ENCODE data around the gene APBA2. TPM values are rescaled to one million over a fixed set of nuclear protein-coding genes. Genes with fewer than 3 reads are reported as not detected.
A peak's percentile ranks its signal among the peaks of the same experiment; 100 is the strongest.
"Not testable (repeated sequence)": the region's sequence is repeated elsewhere in the genome, so short reads cannot be mapped to it uniquely, and the experiment has no call there.

The APBA2 gene
- total RNA-seq, 1 donor: 7.5 TPM

- DNase-seq (ENCODE audit: low read depth in 2 of 3, low spot score in 2 of 3): no peak
These were observed 108.5 kb downstream of the APBA2 start for GRCh38 chr15:28994142-28994830.

- DNase-seq (ENCODE audit: low read depth in 2 of 3, low spot score in 2 of 3): peak in 1 of 3 donors; percentile 59
These were observed 109.2 kb downstream of the APBA2 start for GRCh38 chr15:28994831-28995596.

- DNase-seq (ENCODE audit: low read depth in 2 of 3, low spot score in 2 of 3): no peak
These were observed 109.9 kb downstream of the APBA2 start for GRCh38 chr15:28995705-28996104.

- DNase-seq (ENCODE audit: low read depth in 2 of 3, low spot score in 2 of 3): no peak
These were observed 110.5 kb downstream of the APBA2 start for GRCh38 chr15:28996289-28996688.

GRCh38 chr15:28996953-28997352 lies 111.2 kb downstream of the APBA2 start:
- no peak for DNase-seq (ENCODE audit: low read depth in 2 of 3, low spot score in 2 of 3)

GRCh38 chr15:28997791-28998190 lies 112.0 kb downstream of the APBA2 start:
- no peak for DNase-seq (ENCODE audit: low read depth in 2 of 3, low spot score in 2 of 3)

GRCh38 chr15:28998511-28998910 lies 112.7 kb downstream of the APBA2 start:
- DNase-seq (ENCODE audit: low read depth in 2 of 3, low spot score in 2 of 3): no peak

- DNase-seq (ENCODE audit: low read depth in 2 of 3, low spot score in 2 of 3): no peak
These were observed 117.5 kb downstream of the APBA2 start for GRCh38 chr15:29003191-29003839.

- DNase-seq (ENCODE audit: low read depth in 2 of 3, low spot score in 2 of 3): no peak
These were observed 118.1 kb downstream of the APBA2 start for GRCh38 chr15:29003840-29004233.

- no peak for DNase-seq (ENCODE audit: low read depth in 2 of 3, low spot score in 2 of 3)
These were observed 120.2 kb downstream of the APBA2 start for GRCh38 chr15:29005931-29006330.

- DNase-seq (ENCODE audit: low read depth in 2 of 3, low spot score in 2 of 3): no peak
These were observed 123.1 kb downstream of the APBA2 start for GRCh38 chr15:29008846-29009245.

GRCh38 chr15:29012097-29012496 lies 126.3 kb downstream of the APBA2 start:
- DNase-seq (ENCODE audit: low read depth in 2 of 3, low spot score in 2 of 3): no peak

- DNase-seq (ENCODE audit: low read depth in 2 of 3, low spot score in 2 of 3): no peak
These were observed 128.7 kb downstream of the APBA2 start for GRCh38 chr15:29014493-29014892.

- DNase-seq (ENCODE audit: low read depth in 2 of 3, low spot score in 2 of 3): no peak
These were observed 130.7 kb downstream of the APBA2 start for GRCh38 chr15:29016518-29016917.

- no peak for DNase-seq (ENCODE audit: low read depth in 2 of 3, low spot score in 2 of 3)
These were observed 132.5 kb downstream of the APBA2 start for GRCh38 chr15:29018120-29018805.

- no peak for DNase-seq (ENCODE audit: low read depth in 2 of 3, low spot score in 2 of 3)
These were observed 133.5 kb downstream of the APBA2 start for GRCh38 chr15:29018995-29019976.

- no peak for DNase-seq (ENCODE audit: low read depth in 2 of 3, low spot score in 2 of 3)
These were observed 136.1 kb downstream of the APBA2 start for GRCh38 chr15:29021857-29022256.

- DNase-seq (ENCODE audit: low read depth in 2 of 3, low spot score in 2 of 3): no peak
These were observed 138.9 kb downstream of the APBA2 start for GRCh38 chr15:29024662-29025061.

GRCh38 chr15:29025411-29025810 lies 139.6 kb downstream of the APBA2 start:
- DNase-seq (ENCODE audit: low read depth in 2 of 3, low spot score in 2 of 3): not testable (repeated sequence)

GRCh38 chr15:29028158-29028557 lies 142.4 kb downstream of the APBA2 start:
- not testable (repeated sequence) for DNase-seq (ENCODE audit: low read depth in 2 of 3, low spot score in 2 of 3)

Measured in hematopoietic multipotent progenitor cell (in vitro differentiated cells).